NCI-H2196 treated with DMSO at 0.1 percent for 48 hours (cell line): ENCODE measurements around the gene ARL3.
"Not testable (repeated sequence)": the region's sequence is repeated elsewhere in the genome, so short reads cannot be mapped to it uniquely, and the experiment has no call there.

ENCODE experiments used
- DNase-seq: peaks from one replicate; lab custom pipeline; 2025; ENCODE audit not compliant: unreplicated experiment; lab: John Stamatoyannopoulos, UW

Gene ARL3

DNA sequence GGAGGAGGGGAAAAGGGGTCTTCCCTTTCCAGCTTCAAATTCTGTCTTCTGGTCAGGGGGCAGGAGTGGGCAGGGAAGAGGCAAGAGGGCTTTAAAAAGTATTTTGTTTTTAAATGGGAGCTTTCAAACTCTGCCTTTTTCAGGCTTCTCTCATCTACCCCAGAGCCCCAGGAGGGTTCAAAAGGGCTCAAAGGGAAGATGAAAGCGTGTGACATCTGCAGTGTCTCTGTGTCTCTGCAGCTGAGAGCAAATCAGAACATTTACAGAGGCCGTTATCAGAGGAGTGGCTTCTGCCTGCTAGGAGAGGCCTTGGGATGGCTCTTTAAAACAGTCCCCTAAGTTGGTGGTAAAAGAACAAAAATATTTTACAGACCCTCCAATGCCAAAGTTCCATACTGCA is 39.6 kb downstream of the ARL3 start:
- no peak for DNase-seq

DNA sequence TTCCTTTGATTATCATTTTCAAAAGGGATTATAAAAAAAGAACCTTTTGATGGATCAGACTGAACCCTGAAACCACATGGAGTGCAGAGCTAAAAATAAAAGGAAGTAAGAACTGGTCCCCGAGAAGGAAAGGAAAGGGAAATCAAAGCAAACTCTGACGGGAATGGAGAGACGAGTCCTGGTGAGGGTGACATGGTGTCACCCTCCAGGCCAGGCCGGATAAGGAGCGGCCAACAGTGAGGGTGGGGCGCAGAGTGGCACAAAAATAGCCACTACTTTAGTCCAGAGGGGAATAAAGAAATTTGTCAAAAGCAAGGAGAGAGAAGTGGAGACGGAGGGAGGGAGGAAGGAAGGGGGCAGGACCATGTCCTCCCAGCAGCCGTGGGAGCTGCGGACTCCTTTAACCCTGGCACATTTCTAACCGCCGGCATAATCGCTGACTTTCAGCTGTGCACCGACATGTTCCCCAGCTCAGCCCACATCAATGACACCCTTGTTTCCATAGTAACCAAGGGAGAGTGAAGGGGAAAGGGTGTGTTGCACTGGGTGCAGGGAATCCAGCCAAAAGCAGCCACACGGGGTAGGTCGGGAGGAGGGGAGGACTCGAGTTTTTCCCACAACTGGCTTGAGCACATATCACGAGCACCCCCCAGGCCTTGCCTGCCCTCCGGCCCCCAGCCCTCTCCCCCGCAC is 40.2 kb downstream of the ARL3 start:
- no peak for DNase-seq

DNA sequence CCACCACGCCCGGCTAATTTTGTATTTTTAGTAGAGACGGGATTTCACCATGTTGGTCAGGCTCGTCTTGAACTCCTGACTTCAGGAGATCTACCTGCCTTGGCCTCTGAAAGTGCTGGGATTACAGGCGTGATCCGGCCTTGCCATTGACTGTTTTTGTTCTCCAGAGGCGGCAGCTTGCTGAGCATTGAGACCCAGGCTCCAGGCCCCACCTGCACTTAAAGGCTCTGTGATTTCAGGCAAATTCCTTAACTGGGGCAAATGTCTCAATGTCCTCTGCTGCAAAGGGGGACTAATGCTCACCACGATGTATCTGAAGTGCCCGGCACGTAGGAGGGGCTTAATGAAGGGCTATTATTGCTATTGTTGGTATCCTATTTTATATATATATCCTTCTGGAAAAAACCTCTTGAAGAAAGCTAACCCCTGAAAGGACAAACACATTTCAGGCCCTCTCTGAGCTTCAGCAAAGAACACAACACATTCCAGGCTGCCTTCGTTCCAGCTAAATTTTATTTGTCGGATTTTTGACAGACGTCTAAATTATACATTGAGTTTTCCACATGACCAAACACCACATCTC is 40.9 kb downstream of the ARL3 start:
- DNase-seq, result no peak

DNA sequence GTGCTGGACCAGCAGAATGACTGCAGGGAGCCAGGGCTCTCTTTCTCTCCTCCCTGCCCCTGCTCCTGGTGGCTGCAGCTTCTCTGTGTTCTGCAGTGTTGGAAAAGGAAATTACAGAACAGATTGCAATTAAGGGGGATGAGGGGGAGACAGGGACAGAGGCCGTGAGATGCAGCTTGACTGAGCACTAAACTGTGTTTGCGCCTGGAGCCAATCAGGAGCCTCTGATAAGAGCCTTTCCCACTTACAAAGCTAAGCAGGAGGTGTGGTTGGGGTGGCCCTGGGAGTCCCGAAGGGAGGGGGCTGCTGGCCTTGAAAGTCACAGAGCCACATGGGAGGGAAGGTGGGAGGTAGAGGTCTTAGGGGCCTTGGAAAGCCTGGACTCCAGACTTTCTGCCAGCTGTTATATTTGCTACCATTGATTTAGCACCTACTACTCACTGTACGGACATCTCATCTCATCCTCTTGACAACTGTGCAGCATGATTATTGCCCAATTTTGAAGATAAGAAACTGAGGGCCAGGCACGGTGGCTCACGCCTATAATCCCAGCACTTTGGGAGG is 43.2 kb downstream of the ARL3 start:
- DNase-seq, result no peak

DNA sequence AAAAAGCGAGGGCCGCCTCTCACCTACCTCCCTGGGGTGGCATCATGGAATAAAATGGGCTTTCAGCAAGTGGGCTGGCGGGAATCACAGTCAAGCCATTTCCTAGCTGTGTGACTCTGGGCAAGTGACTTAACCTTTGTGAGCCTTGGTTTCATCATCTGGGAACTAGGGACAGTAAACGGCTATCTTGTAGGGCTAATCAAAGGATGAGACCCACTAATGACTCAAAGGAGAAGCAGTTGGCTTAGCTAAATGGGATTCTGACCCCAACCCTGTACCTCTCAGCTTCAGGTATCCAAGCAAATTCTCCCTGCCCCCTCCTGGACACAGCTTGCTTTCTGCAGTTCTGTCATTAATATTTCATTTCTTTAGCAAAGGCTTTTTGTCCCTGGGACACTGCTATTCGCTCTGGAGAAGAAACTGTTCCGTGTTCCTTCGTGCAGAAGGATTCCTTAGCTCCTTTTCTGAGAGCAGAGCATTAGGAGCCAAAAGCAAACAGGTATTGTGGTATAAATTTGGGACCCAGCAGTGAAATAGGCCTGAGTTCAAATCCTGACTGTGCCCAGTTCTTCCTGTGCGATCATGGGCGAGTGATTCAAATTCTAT is 44.0 kb downstream of the ARL3 start:
- DNase-seq, result no peak

DNA sequence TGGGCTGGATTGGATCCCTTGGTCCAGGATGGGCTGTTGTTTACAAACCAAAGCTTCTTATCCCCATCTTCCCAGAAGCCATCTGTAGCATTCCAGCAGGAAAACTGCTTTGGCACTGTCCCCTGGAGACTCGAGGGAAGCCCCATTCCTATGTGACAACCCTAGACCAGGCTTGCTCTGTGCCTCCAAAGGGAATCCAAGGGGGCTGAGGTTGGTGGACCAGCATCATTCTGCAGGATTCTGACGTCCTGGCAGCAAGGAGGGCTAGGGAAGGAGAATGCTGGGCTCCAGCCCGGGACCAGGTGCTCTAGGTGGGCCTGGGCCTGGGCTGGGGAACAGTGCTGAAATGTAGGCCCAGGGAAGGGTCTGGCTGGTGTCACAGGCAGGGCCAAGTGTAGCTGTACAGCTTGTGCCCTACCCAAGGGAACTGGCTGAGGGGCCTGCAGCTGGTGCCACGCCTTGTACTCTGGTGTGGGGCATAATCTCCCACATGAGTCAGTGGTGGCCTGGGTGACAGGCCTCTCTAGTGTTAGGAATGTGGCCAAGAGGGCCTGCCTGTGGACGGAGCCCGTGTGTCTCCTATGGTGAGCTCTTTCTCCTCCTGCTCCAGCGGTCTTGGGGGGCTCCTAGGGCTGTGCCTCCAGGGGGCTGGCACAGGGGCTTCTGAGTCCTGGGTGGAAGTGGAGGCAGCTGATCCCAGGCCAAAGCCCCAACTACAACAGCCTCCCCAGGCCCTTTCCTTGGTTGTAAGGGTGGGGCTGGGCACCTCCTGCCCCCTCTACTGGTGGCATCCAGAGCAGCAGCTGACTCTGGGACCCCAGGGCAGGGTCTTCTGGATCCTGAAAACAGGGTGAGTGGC is 44.8 kb downstream of the ARL3 start:
- DNase-seq, result no peak

DNA sequence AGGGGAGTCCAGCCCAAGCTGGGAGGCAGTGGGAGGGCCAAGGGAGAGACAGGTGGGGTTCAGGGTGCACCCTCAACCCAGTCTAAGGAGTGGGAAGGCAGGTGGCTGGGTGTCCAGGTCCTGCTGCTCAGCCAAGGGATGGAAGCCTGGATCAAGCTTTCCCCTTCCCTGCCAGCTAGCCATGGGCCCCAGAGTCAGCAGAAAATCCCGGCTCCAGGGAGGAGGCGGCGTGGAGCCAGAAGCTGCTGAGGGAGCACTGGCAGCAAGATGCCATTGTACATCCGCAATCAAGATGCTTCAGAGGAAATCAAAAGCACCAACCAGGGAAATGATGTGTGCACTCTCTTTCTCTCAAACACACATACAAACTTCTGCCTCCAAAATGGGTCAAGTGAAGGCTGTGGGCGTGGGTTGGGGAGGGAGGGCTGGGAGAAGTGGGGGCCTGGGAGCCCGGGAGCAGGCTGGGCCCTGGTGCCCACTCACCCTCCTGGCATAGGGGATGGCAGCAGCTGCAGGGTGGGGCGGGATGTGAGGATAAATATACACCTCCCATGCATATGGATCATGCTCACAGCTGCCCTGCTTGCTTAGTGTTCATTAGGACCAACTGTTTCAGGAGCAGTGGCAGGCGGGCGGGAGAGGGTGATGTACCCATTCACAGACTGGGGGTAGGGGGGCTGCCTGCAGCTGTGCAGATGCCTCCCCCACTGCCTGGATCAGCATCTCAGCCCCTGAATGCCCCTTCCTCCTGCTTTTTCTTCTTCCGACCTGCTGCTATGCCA is 45.7 kb downstream of the ARL3 start:
- no peak for DNase-seq

DNA sequence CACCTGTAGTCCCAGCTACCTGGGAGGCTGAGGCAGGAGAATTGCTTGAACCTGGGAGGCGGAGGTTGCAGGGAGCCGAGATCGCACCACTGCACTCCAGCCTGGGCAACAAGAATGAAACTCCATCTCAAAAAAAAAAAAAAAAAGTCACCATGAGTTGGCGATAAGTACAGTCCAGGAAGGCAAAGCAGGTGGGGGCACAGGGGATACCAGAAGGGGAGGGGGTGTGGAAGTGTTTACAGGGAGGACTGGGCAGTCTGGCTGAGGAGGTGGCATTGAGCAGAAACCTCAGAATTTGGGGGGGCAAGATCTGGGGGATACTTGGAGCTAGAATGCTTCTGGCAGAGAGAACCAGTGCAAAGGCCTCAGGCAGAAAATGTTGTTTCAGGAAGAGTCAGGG is 46.8 kb downstream of the ARL3 start:
- not testable (repeated sequence) for DNase-seq

DNA sequence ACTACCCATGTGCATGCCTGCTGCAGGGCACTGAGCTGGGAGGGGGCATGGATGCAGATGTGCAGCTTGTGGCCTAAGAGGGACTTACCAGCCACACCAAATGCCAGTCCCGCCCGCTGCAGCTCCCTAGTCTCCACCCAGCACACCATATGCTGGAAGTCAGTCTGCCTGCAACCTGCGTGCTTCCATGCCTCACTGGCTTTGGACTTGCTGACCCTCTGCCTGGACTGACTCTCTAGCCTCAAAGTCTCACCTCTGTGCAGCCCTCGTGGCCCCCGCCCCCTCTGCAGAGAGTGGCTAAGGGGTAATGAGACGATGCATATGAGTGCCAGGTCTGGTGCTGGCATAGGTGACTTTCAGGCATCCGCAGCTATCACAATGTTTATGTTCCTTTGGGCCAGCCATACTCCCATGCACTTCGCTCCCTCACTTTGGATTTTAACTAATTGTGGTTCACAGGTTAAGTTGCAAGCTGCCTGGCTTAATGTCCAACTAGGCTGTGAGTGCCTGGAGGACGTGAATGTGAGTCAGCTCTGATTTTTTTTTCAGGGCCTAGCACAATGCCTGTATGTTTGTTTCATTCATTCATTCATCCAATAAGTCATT is 48.2 kb downstream of the ARL3 start:
- DNase-seq, result no peak

DNA sequence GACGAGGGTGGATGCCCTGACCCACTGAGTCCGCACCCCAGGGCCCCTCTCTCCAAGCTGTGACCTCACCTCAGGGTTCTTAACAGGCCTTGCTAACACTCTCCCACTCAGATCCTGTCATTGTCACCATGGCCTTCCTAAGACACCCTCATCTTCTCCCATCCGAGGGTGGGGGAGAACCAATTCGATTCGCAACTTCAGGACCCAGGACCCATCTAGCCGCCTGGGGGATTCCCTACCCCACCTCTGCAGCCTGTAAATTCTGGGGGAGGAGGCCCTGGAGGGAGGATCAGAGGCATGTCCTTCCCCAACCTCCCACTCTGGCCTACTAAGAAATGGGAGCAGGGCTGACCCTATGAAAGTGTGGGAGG is 52.6 kb downstream of the ARL3 start:
- no peak for DNase-seq

DNA sequence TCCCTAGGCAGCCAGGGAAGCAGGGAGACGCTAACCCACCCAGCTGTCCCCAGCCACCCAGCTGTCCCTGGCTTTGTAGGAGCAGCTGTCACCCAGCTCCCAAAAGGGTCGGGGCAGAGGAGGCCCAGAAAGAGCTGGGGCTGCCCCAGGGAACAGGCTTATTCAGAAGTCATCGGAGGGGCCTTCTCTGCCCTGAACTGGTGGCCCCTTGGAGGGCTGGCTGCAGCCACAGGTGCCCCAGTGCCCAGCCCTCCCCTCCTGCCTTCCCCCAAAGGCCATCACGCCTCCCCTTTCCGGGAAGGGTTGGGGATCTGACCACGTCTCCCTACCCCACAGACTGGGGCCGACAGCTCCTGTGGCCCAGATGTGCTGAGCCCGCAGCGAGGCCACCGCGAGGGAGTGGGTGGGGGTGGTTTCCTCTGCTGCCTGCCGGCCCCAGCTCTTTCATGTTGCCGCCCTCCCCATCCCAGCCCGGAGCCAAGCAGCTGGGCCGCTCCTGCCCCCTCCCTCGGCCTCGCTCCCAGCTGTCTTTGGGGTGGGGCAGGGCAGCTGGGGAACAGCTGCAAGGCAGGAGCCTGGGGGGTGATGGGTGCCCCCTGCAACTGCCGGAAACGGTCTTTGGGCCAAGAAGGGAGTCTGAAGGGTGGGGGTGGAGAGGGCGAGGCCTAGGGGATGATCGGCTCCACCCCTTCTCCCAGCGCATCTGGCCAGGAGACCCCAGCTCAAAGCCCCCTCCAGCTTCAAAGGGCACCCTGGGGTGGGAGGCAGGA is 53.1 kb downstream of the ARL3 start:
- DNase-seq, result no peak

DNA sequence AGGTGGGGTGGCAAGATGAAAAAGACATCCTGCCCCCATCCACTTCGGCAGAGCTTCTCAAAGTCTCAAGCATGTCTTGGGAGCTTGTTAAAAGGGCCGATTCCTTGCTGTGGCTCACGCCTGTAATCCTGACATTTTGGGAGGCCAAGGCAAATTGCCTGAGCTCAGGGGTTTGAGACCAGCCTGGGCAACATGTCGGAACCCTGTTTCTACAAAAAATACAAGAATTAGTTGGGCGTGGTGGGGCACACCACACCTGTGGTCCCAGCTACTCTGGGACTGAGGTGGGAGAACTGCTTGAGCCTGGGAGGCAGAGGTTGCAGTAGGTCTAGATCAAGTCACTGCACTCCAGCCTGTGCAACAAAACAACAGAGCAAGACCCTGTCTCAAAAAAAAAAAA is 55.4 kb downstream of the ARL3 start:
- DNase-seq, result no peak

DNA sequence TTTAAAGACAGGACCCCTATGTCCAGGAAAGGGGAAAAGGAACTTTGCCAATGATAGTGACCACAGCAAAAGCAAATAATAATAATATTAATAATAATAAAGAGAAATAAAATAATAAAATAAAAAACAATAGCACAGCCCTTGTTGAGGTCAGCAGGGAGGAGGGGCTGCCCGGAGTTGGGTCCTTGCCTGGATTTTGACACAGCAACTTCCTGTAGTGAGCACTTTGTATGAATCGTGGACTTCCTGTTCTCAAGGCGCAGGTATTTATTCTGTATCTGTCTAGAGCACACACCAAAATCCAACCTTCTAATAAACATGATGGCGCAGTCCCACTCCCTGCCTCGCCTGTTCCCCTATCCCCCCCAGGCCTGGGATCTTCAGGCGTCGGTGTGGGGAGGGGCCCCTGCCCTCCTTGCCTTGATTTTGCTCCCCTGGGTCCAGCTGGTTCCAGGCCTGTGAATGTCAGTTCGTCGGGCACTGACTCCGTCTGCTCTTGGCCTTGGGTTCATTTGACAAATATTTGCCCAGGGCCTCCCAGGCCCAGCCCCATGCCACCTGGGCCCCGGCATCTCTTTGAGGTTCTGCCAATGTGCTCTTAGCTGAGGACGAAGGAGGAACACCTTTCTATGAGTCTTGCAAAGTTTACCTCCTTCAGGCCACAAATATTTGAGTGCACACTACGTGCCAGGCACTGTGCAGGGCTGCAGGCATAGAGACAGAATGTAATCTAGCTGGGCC is 56.0 kb downstream of the ARL3 start:
- peak; percentile 15 for DNase-seq

DNA sequence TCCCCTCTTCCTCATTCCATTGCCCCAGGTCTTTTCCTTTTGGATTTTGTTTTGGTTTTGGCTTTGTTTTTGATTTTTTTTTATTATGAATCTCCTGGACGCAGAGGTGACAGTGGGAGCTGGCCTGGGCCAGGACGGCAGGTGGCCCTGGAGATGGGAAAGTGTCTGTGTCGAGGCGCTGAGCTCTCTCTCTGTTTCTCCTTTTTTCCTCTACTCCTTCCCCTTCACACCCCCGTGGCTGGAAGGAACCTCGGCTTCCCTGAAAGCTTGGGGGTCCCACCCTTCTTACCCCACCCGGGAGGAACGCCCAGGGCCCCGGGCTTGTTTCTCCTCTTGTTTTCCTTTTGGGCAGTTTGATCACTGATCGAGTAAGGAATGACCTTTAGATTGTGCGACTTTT is 56.7 kb downstream of the ARL3 start:
- DNase-seq, result no peak

DNA sequence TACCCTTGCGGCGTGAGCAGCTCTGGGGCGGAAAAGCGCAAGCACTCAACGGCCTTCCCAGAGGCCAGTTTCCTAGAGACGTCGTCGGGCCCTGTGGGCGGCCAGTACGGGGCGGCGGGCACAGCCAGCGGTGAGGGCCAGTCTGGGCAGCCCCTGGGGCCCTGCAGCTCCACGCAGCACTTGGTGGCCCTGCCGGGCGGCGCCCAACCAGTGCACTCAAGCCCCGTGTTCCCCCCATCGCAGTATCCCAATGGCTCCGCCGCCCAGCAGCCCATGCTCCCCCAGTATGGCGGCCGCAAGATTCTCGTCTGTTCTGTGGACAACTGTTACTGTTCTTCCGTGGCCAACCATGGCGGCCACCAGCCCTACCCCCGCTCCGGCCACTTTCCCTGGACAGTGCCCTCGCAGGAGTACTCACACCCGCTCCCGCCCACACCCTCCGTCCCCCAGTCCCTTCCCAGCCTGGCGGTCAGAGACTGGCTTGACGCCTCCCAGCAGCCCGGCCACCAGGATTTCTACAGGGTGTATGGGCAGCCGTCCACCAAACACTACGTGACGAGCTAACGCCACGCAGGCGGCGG is 57.3 kb downstream of the ARL3 start:
- DNase-seq, result no peak

DNA sequence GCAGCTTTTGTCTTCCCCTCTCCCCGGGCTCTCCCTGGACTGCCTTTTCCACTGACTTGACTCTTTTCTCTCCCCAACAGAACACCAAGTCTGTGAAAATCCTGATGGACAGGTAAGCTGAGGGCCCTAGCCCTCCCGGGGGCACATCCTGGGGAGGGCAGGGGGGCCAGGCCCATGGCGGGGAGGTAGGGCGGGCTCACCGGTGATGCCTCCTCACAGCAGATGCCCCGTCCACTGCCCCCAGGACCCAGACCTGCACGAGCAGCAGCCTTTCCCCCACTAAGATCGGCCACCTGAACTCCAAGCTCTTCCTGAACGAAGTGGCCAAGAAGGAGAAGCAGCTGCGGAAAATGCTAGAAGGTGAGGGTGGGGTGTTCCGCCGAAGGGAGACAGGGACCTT is 58.2 kb downstream of the ARL3 start:
- DNase-seq, result no peak

DNA sequence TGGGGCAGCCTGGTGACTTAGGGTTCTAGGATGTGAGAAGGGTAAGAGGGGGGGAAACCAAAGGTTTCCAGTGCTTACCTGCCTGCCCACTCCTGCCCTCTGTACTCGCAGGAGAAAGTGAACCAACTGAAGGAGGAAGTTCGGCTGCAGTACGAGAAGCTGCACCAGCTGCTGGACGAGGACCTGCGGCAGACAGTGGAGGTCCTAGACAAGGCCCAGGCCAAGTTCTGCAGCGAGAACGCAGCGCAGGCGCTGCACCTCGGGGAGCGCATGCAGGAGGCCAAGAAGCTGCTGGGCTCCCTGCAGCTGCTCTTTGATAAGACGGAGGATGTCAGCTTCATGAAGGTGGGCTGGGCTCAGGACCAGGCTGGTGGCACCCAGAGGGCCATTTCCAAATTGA is 59.2 kb downstream of the ARL3 start:
- DNase-seq, result no peak

DNA sequence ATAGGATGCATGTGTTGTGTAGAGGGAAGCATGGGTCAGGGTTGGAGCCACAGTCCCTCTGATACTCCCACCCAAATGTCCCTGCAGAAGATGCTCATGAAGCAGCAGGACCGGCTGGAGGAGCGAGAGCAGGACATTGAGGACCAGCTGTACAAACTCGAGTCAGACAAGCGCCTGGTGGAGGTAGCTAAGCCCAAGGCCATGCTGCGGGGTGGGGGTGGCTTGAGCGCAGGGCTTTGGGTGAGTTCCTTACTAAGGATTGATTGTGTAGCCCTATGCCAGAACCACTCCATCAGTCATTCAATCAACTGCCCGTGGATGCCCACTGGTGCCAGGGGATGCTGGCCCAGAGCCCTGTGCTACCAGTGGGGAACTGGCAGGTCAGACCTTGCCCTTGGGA is 59.6 kb downstream of the ARL3 start:
- DNase-seq, result no peak

DNA sequence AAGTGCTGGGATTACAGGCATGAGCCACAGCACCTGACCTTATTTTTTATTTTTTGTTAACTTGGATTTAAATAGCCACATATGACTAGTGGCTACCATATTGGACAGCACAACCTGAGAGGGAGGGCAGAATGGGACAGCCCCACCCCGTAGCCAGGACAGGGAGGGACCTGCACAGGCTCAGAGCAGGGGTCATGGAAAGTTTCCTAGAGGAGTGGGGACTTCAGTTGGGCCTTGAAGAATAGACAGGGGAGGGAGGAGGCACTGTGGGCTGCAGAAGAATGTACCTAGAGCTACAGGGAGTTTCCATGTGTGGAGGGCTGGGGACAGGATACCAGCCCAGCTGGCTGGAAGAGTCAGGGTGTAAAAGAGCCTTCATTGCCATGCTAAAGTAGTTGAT is 61.1 kb downstream of the ARL3 start:
- DNase-seq, result no peak
